NCI-H460 (cell line): ENCODE data around the gene ANKRD1. TPM values are rescaled to one million over a fixed set of nuclear protein-coding genes. Genes with fewer than 3 reads are reported as not detected.
A peak's percentile ranks its signal among the peaks of the same experiment; 100 is the strongest.

Experiments used
- DNase-seq: peaks from one replicate; pipeline ENCODE4 v3.0.0-alpha.2; 2016; ENCODE audit warnings: low read depth; ENCODE audit errors: extremely low read depth
- small RNA-seq, 2 experiments: library from RNA; depleted of rRNA; stranded (forward); fragments of <200 nt; gene quantifications; one replicate each; pipeline ENCODE3, GENCODE V24; 2014
- total RNA-seq: library from RNA; depleted of rRNA; stranded (reverse); fragments of >200 nt; shearing (Covaris generic); gene quantifications from 2 replicates; pipeline ENCODE4 v1.2.3, GENCODE V29; 2014; rRNA removed

Gene ANKRD1
- total RNA-seq, 1 experiment from 2014 or later = 6.8 TPM

GRCh38 chr10:90866050-90866598 lies 54.8 kb downstream of the ANKRD1 start:
- DNase-seq = no peak

GRCh38 chr10:90865401-90865800 lies 55.5 kb downstream of the ANKRD1 start:
- no peak for DNase-seq

GRCh38 chr10:90862908-90863514 lies 57.9 kb downstream of the ANKRD1 start:
- DNase-seq = peak; percentile 43

Small RNA genes within 50 kb of the gene (small RNA-seq; reads per million reads assigned to genes)
- 0 reads per million in 2 experiments for gene RF00019
- gene RNU6-740P = 0 reads per million in 2 experiments

Other genes with a start within 250 kb of the ANKRD1 start
- 1.0 and 1.2 TPM in 2 replicates for gene HTR7, start 63.0 kb downstream of the ANKRD1 start, total RNA-seq
- gene RPP30, start 49.1 kb downstream of the ANKRD1 start, total RNA-seq = 79.5 and 81.3 TPM in 2 replicates